NCI-H1694 (cell line): Measurements from ENCODE around the gene SUPT5H.
A peak's percentile ranks its signal among the peaks of the same experiment; 100 is the strongest.

Experiments used
- DNase-seq: peaks from one replicate; lab custom pipeline; 2025; lab: John Stamatoyannopoulos, UW

The SUPT5H gene

DNA sequence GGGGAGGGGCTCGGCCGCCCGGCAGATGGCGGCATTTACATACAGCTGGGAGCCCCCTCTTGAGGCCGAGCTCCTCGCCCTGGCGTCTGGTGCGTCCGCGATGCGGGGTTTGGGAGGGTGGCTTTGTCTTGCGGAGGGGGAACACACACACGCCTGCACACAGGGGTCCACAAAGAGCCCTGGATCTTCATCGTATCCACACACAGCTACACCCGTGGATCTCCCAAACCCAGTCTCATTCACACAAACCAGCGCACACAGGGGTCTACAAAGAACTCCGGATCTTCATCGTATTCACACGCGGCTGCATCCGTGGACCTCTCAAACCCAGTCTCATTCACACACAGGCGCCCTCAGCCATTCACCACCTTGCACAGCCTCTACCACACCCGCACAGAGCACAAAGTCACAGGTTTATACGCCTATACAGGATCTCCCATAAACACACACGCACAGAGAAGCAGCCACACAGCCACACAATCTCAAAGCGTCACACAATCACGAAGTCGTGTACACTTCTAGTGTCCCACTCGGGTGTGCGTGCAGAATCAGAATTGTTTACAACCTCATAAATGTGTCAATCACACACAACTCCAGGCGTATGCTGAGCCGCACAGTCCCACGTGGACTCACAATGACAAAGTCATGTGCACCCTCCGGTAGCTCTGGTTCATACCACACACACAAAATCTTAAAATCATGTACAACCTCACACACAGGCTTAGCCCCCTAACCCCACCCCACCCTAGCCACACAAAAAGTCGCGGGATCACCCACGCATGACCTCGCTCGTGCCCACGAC is 52.8 kb downstream of the SUPT5H start:
- peak; percentile 54 for DNase-seq

DNA sequence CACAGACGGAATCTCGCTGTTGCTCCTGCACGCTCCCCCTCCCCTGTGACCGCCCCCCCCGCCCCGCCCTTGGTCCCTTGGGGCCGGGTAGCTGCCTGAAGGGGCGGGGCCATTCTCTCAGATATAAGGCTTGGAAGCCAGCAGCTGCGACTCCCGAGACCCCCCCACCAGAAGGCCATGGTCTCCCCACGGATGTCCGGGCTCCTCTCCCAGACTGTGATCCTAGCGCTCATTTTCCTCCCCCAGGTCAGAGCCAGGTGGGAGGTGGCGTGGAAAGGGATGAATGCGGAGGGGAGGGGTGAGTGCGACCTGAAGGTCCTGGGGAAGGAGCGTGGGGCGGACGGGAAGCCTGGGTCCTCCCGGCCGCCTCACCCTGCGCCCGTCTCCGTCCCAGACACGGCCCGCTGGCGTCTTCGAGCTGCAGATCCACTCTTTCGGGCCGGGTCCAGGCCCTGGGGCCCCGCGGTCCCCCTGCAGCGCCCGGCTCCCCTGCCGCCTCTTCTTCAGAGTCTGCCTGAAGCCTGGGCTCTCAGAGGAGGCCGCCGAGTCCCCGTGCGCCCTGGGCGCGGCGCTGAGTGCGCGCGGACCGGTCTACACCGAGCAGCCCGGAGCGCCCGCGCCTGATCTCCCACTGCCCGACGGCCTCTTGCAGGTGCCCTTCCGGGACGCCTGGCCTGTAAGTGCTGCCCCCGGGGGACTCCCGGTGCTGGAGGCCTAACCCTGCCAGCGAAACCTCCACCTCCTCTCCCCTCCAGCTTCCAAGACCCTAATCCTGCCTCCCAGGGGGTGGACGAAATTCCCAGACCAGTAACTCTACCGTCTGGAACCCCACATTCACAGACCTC is 53.6 kb downstream of the SUPT5H start, which contains the start of gene DLL3:
Gene DLL3 (plus strand): TSS at position 150 of the 845 bp plus-strand sequence. CDS start 28 bp downstream, at position 178.
- DNase-seq: peak; percentile 54

DNA sequence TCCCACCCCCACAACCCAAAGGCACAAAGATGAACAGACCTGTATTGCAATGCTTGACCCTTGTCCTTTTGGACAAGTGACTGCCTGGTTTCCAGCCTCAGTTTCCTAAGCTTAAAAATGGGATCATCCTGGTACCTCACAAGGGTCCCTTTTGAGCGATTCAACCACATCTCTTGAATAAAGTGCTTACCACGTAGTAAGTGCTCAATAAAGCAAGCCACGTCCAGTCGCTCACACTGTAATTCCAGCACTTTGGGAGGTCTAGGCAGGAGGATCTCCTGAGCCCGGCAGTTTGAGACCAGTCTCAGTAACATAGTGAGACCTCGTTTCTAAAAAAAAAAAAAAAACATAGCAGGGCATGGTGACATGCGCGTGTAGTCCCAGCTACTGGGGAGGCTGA is 54.5 kb downstream of the SUPT5H start:
- no peak for DNase-seq

DNA sequence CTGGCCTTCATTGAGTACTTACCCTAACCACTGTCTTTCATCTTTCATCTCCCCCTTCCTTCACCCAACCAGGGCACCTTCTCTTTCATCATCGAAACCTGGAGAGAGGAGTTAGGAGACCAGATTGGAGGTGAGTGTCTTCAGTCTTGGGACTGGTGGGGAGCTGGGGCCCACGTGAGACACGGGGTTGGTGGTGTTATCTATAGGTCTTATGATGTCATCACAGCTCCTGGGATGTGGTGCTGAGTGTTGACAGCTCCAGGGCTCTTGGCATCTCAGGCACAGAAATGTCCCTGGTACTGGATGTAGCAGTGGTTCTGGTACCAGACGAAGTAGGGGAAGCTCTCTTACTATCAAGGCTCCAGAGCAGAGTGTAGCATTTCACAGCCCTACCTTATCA is 55.2 kb downstream of the SUPT5H start:
- DNase-seq: no peak

DNA sequence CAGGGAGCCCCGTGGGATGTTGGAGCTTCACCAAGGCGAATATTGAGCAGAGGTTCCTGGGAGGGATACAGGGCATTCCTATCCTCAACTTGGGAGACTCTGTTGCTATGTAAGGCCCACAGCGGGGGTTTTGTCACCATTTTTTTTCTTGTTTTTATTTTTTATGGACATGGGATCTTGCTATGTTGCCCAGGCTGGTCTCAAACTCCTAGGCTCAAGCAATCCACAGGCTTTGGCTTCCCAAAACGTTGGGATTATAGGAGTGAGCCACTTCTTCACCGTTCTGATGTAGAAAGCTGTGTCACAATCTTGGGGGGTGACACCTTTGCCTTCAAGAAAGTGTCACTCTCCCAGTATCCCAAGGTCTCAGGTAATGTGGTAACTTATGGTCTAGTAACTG is 56.0 kb downstream of the SUPT5H start:
- DNase-seq: no peak

DNA sequence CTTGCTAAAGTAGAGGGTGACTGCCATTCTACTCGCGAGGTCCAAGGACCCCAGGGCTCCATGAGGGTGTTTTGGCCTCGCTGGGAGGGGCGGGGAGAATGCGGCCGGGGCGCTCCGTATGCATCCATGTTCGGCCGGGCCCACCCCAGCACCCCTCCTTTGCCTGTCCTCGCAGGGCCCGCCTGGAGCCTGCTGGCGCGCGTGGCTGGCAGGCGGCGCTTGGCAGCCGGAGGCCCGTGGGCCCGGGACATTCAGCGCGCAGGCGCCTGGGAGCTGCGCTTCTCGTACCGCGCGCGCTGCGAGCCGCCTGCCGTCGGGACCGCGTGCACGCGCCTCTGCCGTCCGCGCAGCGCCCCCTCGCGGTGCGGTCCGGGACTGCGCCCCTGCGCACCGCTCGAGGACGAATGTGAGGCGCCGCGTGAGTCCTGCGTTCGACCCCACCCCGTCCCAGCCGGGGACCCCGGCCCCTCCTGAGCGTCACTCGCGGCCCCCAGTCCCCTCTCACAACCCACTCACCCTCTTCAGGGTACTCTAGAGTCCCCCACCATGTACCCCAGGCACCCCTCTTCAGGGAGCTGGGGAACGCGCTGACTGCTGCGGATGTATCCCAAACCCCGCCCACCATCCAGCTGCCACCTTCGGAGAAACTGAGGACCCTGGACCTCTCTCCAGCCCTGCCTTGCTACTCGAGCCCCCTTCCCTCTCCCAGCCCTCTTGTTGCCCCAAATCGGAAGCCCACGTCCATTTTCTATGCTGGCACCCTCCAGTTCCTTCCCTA is 57.4 kb downstream of the SUPT5H start:
- DNase-seq: no peak

DNA sequence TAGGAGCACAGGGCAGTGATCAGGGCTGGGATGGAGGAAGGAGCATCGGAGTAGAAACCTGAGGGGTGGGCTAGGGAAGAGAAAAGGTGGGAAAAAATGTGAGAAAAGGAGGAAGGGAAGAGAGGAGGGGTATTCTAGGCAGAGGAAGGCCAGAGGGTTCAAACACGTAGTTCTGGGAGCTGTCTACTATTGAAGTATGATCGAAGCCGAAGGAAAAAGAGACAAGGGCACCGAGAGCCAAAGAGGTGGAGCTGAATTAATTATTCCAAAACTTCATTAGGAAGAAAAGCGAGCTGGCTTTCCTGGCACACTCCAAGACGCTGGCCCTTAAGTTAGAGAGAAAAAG is 61.2 kb downstream of the SUPT5H start:
- no peak for DNase-seq

DNA sequence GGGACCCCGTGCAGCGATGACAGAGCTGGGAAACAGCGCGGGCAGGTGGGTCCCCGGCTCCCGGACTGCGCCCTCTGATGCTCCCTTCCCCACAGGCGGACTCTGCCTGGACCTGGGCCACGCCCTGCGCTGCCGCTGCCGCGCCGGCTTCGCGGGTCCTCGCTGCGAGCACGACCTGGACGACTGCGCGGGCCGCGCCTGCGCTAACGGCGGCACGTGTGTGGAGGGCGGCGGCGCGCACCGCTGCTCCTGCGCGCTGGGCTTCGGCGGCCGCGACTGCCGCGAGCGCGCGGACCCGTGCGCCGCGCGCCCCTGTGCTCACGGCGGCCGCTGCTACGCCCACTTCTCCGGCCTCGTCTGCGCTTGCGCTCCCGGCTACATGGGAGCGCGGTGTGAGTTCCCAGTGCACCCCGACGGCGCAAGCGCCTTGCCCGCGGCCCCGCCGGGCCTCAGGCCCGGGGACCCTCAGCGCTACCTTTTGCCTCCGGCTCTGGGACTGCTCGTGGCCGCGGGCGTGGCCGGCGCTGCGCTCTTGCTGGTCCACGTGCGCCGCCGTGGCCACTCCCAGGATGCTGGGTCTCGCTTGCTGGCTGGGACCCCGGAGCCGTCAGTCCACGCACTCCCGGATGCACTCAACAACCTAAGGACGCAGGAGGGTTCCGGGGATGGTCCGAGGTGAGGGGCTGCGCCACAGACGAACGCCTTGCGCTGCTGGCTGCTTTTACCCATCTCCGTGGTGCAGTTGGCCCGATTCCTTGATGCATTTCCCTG is 61.7 kb downstream of the SUPT5H start:
- DNase-seq: no peak

DNA sequence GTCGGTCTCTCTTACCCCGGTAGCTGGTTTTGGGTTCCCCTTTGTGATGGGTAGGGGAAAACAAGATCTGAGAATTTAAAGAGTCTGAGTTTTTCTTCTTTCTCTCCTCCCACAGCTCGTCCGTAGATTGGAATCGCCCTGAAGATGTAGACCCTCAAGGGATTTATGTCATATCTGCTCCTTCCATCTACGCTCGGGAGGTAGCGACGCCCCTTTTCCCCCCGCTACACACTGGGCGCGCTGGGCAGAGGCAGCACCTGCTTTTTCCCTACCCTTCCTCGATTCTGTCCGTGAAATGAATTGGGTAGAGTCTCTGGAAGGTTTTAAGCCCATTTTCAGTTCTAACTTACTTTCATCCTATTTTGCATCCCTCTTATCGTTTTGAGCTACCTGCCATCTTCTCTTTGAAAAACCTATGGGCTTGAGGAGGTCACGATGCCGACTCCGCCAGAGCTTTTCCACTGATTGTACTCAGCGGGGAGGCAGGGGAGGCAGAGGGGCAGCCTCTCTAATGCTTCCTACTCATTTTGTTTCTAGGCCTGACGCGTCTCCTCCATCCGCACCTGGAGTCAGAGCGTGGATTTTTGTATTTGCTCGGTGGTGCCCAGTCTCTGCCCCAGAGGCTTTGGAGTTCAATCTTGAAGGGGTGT is 62.5 kb downstream of the SUPT5H start:
- DNase-seq: no peak

DNA sequence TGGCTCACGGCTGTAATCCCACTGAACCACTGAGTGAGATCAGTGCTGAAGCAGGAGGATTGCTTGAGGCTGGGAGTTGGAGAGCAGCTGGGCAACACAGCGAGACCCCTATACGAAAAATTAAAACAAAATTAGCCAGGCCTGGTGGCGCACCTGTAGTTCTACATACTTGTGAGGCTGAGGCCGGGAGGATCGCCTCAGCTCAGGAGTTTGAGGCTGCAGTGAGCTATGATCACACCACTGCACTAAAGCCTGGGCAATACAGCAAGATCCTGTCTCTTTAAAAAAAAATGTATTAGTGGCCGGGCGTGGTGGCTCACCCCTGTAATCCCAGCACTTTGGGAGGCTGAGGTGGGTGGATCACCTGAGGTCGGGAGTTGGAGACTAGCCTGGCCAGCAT is 63.2 kb downstream of the SUPT5H start:
- DNase-seq: no peak

DNA sequence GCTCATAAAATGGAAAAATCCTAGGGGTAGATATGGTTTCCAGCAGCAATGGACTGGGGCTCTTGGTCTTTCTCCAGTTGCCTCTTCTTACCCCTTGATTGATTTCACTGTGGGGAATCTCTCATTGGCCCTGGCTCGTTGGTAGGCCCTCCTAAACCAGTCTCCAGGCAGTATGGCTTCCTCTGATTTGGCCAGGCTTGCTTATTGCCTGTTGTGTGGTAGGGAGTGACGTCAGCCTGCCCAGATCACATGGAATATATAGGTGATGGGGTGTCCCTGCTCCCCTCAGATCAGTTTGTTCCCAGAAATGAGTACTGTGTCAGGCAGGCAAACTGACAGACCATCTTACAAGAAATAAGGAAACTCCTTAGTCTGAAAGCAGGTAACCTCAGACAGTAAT is 63.9 kb downstream of the SUPT5H start:
- DNase-seq: no peak

DNA sequence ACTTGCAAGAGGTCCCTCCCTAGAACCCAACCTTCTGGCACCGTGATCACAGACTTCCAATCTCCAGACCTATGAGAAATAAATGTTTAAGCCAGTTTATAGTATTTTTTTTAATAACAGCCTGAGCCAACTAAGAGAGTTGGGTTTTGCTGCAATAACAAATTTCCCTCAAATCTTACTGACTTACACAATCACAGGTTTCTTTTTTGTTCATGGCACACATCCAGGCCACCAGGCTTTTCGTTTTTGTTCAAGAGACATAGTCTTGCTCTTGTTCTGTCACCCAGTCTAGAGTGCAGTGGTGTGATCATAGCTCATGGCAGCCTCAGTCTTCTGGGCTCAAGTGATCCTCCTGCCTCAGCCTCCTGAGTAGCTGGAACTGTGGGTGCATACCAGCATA is 67.6 kb downstream of the SUPT5H start:
- no peak for DNase-seq

DNA sequence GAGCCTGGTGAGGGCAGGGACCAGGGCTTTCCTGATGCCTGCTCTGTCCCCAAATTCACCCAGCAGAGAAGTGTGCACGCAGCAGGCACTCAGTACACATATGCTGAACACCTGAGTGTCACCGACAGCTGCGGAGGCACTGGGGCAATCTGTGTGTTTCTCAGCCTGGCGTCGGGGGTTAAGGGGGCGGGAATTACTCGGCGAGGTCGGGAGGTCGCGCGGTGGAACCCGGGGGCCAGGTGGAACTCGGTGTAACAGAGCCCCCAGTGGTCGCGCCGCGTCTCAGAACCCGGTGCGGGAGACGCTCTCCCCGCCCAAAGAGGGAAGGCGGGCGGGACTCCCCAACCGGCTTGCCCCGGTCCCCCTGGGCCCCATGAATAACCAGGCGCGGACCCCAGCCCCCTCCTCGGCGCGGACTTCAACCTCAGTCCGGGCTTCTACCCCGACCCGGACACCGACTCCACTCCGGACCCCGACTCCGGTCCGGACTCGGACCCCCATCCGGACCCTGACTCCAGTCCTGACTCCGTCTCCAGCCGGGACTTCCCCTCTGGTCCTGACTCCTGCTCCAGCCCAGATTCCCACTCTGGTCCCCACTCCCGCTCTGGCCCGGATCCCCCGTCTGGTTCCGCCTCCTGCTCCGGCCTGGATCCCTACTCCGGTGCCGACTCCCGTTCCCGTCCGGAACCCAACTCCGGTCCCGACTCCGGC is 69.6 kb downstream of the SUPT5H start, which contains the start of gene SELENOV:
Gene SELENOV (plus strand): TSS at position 300 of the 711 bp plus-strand sequence. CDS start 74 bp downstream, at position 374.
- no peak for DNase-seq

DNA sequence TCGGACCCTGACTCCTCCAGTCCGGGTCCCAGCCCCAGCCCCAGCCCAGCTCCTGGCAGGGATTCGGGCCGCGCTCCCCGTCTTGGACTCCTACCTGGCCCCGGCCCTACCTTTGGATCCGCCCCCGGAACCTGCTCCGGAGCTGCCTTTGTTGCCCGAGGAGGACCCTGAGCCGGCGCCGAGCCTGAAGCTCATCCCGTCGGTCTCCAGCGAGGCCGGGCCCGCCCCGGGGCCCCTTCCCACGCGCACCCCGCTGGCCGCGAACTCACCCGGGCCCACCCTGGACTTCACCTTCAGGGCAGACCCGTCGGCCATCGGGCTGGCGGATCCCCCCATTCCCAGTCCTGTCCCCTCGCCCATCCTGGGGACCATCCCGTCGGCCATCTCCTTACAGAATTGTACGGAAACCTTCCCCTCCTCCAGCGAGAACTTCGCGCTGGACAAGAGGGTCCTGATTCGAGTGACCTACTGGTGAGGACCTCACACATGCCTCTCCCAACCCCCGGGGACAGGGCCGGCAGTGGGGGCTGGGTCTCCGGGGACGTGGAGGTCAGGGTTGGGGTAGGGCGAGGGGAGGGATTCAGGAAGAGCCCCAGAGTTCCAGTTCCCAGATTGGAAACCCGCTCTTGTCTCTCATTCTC is 70.3 kb downstream of the SUPT5H start:
- DNase-seq: no peak

DNA sequence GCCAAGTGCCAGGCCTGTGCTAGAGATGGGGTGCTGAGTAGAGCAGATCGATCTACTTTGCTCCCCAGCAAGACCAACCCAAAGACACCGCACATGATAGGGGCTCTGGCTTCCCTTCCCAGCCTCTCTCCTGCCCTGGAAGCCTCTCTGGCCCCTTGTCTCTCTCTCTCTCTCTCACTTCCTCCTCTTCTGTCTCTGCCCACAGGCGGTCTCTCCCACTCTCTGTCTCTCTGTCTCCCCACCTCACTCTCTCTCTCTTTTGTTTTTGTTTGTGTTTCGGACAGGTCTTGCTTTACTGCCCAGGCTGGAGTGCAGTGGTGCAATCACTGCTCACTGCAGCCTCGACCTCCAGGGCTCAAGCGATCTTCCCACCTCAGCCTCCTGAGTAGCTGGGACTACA is 70.9 kb downstream of the SUPT5H start:
- no peak for DNase-seq

DNA sequence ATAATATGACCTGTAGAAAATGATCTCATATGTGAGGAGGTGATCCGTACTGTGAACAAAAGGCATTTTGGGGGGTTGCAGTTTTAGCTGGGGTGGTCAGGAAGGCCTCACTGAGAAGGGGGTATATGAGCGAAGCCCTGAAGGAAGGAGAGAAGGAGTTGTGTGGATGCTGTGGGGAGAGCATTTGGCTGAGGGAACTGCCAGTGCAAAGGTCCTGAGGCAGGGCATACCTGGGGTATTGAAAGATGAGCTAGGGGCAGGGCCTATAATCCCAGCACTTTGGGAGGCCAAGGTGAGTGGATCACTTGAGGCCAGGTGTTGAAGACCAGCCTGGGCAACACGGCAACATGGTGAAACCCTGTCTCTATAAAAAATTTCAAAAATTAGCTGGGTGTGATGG is 72.0 kb downstream of the SUPT5H start:
- no peak for DNase-seq

DNA sequence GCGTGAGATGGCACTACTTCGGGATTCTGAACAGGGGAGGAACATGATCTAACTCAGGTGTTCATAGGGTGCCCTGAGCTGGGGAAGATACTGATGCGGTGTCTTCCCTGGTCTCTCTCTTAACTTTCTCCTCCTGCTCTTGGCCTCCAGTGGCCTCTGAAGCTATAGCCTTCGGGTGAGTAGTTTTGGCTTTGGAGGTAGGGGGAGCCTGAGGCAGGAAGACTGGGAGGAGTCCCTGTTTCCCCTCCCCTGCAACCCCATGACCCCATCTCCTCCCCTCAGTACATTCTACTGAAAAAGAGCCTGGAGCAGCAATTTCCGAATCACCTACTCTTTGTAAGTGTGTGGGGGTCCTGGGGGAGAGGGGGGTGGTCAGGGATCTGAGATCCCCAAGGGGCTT is 73.1 kb downstream of the SUPT5H start:
- no peak for DNase-seq

DNA sequence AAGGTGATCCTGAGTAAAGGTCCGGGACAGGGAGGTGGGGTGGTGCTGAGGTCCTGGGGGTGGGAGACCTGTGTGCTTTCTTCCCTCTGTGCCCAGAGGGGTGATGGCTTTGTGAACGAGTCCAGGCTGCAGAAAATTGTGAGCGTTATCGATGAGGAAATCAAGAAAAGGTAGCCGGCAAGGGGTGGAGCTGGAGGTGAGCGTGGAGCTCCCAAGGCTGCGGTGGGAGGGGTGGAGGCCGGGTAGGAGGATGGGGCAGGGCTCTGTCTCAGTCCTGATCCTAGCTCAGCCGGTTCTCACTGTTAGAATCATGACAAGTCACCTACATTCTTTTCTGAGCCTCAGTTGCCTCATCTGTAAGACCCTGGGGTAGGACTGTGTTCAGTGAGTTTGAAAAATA is 73.6 kb downstream of the SUPT5H start:
- DNase-seq: no peak

DNA sequence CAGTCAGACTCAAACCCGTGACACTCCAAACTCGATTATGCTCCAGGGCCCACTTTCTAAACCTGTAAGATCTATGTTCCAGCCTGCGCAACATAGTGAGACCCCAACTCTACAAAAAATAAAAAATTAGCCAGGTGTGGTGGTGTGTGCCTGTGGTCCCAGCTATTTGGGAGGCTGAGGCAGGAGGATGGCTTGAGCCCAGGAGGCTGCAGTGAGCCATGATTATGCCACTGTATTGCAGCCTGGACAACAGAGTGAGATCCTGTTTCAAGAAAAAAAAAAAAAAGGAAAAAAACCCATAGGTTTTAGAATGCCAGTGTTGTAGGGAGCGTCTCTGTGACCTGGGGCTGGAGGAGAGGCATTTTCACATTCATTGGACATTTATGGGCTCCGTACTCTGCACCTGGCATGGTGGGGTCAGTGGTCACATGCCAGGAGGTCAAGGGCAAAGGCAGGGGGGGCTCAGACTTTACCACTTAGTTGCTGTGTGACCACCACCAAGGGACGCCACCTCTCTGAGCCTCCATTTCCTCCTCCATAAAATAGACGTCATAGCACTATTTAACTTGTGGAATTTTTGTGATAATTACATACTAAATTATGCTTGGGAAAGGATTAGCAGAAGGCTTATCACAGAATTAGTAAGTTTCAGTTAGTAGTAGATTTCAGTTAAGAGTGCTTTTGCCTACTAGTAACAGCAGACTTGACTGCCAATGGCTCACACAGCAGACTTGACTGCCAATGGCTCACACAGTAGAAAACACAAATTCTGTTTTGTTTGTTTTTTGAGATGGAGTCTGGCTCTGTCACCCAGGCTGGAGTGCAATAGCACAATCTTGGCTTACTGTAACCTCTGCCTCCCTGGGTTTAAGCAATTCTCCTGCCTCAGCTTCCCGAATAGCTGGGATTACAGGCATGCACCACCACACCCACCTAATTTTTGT is 75.4 kb downstream of the SUPT5H start:
- DNase-seq: no peak
